Stimulated activated CD4-positive, alpha-beta T cell treated with anti-CD3 and anti-CD28 coated beads, Interleukin-1b, Interleukin-23, amount 100 ng/mL, for 24 hours (primary cell): ENCODE results near the gene PRKN.
"Not testable (repeated sequence)": the region's sequence is repeated elsewhere in the genome, so short reads cannot be mapped to it uniquely, and the experiment has no call there.

Experiments used
- DNase-seq, 4 experiments: peaks; one replicate each; pipeline ENCODE4 v3.0.0-alpha.2; 2020; ENCODE audit warnings: low read depth in 4 of 4, low spot score in 1 of 4

Gene PRKN

DNA sequence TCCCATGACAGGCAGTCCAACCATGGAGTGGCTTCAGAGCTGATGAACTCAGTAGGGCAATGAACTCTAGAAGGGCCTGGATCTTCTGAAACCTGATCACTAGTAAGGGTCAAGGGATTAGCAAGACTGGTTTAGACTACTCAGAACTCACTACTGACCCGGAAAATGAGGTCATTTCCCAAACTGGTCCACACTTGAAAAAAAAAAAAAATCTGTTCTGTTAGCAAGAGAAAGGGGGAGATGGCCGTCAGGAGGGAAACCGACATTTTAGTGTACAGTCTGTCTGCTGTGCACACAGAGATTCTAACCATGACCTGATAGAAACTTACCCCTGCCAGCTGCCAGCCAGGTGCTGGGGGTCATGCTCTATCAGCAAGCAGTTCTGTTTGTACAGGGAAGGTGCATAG is 1191.3 kb downstream of the PRKN start:
- no peak for DNase-seq

DNA sequence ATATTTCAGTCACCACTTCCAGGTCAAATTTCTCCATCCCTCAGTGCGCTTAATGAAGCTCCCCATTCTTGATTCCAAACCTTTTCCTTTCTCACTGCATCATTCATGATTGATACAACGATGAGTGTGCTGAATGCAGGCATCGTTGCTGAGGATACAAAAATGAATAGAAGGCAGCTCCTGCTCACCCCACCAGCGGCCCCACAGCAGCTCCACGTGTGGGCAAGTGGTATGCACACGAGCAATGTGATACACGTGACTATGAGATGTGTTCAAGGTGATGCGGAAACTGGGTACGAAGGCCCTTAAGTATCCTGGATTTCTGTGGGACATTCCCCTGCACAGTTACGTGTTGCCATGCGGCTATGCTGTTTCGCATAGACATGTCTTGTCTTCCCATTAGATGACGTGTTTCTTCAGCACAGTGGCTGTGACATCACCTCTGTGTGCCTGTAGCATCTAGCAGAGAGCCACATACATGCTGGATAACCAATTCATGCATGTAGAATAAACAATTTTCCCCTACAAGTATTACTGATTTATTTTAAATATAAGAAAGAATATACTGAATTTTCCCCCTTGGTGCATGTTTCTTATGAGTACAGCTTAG is 1193.2 kb downstream of the PRKN start:
- no peak for DNase-seq

DNA sequence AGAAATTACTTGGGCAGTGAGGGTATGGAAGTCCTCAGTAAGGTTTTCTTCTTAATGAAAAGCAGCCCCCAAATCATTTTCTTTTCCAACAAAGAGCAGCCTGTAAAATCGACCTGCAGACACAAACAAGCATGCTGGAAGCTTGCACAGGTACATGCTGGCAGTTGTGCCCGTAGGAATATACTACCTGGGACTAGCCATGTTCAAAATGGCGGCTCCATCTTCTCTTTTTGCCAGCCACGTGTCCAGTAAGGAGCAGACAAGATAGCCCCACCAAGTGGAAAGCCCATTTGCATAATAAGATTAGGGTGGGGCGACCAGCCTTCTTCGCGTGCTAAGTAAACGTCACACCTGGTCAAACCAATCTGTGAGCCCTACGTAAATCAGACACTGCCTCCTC is 1194.3 kb downstream of the PRKN start:
- DNase-seq: no peak

DNA sequence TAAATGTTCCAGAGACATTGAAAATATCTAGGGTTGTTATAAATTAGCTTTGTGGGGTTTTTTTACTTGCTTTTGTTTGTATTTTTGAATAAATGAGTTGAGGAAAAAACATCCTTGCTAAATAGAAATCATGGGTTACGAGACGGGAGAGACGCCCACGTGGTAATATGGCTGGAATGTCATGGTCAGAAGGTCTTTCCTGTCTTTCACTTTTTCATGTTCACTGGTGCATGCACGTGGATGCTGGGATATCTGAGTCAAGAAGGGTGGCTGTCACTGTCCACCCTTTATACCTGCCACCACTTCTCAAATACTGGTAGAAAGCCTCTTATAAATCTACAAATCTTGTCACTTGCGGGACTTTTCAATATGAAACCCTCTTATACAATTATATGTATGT is 1195.0 kb downstream of the PRKN start:
- no peak for DNase-seq

DNA sequence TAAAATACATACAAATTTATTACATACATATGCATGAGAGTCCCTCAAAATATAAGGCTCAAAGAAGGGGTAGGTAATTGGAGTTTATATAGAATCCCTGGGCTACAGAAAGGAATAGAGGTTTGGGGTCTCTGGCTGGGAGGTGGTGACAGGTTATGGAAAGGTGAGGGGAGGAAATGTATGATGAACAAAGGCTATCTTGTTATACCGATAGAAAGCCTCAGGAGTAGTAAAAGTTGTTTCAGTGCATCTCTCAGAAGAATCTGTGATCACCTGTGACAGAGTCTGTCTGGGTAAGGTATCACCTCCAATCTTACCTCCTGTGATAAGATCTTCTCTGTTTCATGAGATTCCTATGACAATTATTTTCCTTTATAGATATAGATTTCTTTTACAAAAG is 1200.8 kb downstream of the PRKN start:
- no peak for DNase-seq

DNA sequence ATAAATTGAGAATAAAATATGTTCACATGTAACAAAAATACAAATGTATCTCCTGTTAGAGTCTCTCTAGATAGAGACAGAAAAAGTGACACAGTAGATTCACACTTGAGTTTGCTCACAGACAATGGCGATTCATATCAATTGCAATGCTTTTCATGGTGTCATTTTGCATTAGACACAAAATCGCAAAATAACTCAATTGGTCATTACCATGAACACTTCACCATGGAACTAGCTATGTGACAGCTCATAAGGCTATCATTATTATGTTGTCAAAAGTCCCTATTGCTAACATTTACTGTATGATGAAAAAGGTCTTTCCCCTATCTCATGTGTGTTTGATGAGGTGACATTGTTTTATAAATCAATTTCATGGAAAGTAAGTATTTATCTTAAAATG is 1204.2 kb downstream of the PRKN start:
- no peak for DNase-seq

DNA sequence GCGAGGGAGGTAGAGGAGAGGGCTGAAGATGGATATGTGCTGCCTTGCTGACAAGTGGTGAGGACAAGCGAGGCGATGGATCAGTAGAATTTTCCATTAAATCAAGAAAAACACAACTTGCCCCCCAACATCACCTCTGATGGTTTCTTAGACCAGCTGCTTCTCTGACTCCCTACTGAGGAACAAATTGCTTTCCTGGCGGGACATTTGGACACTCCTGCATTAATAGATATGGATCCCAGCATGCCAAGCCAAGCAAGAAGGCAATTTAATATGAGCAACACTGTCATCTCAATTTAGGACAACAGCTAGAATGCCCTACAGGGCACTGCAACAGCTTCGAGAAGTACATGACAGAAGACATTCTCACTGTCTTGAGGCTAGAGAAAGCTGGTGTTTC is 1205.3 kb downstream of the PRKN start:
- DNase-seq: no peak

DNA sequence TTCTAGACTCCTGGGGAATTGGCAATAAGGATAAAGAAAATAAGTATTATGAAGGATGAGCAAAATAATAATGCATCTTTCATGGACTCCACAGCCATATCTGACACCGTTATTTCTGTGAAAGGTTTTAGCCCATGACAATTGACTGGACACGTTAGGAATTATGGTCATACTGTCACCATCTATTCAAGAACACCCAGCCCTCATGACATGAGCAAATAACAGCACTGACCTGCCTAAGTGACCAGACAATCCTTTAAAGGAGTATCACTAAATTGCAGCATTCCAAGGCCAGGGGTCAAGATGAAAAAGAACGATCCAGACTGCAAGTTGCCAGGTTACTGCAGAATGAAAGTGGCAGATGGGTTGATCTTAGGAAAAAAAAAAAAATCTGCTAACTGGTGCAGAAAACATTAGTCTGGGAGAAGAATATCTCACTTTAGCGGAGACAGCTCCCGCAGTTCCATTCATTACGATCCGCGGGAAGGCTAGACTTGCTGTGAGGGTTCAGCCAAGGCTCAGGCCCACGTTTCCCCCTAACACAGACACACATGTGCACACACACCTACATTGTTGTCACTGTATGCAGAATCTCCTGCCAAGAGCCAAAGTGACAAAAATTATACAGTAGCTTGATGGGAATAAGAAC is 1216.0 kb downstream of the PRKN start:
- no peak for DNase-seq

DNA sequence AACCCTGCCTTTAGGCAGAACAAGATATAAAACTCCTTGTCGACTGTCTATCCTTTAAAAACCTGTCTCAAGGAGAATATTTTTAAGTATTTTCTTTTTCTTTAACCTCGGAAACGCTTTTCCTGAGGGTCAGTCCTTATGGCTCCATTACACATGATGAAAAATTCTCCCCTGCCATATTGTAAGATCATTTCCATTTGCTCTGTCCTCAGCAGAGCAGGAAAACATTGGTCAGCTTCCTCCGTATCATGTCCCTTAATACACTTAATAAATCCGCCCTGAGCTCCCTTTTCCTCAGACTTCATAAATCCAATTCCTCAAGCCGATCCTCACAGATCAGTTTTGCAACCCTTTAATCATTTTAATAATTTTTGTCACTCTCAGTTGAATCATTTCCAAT is 1219.2 kb downstream of the PRKN start:
- DNase-seq: no peak

DNA sequence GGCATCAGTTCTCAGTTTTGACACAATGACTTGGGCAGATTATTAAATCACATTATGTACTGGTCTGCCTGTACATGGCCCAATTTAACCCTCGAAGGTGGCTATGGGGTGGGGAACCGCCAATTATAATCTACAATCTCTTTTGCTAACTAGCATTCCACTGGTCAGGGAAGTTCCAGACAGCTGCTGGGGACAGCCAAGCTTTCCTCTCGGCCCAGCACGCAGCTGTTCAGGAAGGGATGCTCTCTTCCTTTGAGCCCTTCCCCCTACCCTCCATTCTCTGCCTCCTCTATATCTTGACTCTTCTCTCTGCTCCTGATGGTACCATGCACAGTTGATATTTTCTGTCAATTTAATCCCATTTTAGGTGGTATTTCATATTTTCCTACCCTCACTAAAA is 1220.2 kb downstream of the PRKN start:
- no peak for DNase-seq

DNA sequence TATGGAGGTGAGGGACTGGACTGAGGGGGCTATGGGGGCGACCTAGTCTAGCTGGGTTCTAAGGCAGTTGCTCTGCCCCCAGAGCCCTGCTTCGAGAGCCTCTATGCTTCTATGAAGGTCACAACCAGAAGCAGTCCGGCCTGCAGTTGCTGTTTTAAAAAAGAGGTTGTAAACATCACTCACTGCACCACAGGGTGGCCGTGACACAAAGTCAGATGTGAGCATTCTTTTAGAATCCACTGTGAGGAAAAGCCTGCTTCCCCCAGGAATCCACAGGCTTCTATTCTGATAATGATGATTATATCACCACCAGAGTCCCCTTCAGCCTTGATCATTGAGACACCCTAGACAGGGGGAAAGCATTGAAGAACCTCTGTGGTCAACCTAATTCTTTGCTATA is 1224.0 kb downstream of the PRKN start:
- DNase-seq: no peak

DNA sequence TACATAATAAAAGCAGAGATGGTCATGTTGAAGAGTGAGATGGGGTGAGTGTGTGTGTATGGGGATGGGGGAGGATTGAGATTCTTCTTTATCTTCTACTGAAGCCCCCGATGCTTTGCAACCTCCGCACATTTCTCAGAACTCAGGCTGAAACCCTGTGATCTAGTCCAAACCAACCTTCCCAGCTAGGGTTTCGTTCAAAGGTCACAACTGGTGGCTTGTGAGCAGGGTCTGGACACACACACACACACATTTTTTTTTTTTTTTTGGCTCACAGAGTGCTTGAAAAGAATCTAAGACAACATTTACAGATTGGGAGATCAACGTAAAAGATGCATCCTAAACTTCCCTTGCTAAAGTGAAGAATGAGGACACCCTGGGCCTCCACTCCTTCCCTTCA is 1228.7 kb downstream of the PRKN start:
- no peak for DNase-seq

DNA sequence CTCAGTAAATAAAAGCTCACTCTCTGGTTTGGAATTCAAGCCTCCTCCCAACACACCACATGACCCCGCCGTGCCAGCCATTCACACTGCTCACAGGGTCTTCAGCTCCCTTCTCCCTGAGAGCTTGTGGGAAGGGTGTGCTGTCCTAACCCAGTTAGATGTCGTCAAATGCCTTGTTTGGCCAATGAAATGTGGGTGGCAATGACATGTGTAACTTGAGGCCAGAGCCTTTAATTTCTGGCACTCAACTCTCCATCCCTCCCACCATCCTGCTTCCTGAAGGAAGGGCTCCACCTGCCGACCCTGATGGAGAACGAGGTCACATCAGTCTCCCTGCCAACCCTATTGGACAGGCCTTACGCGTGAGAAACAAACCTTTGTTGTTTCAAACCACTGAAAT is 1229.2 kb downstream of the PRKN start:
- no peak for DNase-seq

DNA sequence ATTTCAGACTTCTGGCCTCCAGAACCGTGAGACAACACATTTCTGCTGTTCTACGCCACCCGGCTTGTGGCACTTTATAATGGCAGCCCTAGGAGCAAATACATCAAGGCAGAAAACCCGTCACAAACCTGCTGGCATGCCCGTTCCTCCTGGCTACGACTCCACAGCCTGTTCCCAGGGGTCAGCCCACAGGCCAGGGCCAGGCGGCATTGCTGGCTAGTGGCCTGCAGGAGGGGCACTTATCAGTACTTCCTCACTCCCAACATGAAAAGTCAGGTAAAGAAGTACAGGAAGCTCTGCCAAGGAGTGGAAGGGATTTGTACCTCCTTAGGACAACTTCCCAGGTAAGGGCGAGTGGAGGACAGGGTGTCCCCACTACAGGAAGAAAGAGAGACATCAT is 1230.6 kb downstream of the PRKN start:
- no peak for DNase-seq

DNA sequence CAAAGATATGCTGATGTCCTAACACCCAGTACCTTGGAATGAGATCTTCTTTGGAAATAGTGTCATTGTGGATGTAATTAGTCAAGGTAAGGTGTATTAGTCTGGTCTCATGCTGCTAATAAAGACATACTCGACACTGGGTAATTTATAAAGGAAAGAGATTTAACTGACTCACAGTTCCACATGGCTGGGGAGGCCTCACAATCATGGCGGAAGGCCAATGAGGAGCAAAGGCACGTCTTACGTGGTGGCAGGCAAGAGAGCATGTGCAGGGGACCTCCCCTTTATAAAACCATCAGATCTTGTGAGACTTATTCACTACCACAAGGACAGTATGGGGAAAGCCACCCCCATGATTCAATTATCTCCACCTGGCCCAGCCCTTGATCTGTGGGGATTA is 1231.3 kb downstream of the PRKN start:
- not testable (repeated sequence) for DNase-seq

DNA sequence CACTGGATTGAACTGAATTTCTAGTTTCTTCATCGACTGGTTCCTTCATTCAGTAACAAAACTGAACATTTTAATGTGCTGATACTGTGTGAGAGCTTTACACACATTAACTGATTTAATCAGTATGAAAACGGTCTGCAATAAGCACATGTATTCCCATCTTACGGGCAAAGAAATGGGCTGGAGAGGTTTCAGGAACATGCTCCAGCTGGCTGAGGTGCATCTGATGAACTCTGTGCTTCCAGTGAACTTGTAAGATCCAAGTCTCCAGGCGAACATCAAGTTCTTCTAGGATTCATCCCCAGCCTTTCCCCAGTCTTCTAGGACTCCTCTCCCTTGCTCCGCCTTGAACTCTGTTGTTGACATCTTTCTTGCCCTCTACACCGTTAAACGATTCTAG is 1233.0 kb downstream of the PRKN start:
- DNase-seq: no peak

DNA sequence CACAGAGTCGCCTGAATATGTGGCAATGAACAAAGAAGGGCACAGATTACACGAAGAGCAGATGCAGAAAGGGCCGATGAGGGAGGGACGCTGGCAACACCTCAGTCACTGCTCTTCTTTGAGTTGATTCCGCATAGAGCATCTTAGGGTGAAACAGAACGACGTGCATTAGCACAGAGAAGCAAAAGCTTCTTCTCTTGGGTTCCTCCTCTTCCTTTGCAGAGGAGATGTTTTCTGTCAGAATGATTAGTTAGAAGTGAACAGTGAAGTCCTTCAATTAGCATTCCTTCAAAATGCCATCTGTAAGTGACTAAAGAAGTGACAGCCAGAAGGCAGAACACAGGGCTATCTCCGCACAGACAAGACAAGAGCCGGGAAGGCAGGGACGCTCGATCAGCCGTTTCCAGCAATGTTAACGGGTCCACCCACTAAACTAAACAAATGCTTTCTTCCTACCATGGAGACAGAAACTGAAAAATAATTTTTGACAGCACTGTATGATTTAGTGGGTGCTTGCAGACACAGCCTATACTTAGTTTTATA is 1233.9 kb downstream of the PRKN start:
- DNase-seq: no peak

DNA sequence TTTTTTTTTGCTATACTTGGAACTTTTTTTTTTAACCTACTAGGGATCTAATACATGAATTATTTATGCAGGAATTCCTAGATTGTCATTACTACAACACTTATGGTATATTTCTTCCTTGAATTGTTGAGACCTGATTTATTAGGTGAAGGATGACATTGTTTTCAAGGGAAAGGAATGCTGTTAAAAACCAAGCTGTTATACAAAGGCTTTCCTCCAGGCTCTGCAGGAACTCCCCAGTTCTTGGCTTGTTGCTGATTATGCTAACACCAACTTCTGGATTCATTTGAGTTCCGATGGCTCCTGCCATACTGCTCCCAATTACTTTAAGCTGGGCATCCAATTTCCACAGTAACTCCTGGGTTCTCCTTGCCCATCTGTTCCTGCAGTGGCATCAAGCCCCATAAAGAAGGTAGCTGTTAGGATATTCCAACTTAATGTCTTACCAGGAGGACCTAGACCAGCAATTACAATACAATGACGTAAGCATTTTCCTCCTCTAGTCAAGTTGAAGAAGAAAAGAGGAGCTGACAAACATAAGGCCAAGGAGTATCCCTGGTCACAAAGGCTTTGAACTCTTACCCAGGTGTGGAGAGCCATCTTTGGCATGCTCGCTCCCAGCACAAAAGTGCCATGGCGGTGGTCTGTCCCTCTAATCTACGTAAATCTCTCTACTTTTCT is 1237.8 kb downstream of the PRKN start:
- no peak for DNase-seq

DNA sequence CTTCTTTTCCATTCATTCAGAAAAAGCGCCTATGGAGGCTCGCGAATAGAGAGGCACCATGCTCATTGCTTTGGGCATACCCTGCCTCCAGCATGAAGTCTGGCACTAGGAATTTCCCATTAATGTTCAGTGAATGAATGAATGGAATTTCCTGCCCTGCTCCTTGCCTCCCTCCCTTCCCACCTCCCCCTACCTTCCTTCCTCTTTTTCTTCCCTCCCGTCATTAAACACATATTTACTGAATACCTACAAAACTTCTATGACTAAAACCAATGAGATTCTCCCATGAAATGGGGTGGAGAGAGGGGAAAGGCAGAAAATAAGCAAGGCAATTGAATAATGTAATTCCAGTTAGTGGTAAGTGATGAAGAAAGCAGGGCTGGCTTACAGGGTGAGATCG is 1239.9 kb downstream of the PRKN start:
- no peak for DNase-seq

DNA sequence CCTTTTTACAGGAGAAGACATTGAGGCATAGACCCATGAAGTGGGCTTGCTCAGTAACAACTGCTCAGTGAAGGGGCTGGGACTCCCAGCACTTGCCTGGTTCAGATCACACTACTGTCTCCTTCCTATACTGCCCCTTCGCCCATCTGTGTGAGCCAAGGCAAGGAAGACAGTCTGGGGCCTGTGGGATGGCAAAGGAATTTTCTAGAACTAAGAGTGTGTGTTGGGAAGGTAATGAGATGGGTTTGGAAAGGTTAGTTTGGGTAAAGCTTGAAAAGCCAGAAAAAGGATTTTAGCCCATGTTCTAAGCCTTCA is 1240.4 kb downstream of the PRKN start:
- no peak for DNase-seq

DNA sequence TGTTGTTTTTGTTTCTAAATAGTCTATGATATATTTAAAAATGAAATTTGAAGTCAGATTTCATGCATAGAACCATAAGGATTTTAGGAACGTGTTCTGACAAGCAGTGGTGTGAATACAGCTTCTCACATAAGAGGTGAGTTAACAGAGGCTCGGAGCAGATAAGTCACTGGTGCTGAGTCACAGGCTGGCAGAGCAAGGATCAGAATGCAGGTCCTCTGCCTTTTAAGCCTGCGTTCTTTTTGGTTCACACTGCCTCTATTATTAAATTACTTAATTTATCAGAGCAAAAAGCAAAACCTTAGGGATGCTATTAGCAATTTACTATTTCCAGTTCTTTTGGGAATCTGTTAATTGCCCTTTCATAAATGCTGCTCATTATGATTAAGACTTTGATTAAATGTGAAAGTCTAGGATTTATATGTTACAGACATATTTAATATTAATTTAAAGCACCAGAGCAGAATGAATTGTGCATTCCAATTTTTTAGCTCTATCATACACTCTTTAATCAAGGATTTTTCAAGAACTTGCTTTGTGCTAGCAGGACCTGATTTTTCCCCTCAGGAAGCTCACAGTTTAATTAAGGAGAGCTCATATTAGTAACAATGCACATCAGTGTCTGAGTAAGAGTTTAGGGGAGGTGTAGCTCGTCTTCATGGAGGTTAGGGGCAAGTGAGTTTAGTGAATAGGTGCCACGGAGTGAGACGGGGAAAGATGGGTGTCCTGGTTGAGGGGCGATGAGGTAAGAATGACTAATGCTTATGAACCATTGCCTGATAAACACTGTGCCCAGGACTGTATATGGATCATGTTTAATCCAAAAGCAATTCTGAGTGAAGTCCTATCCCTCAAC is 1241.0 kb downstream of the PRKN start:
- no peak for DNase-seq

DNA sequence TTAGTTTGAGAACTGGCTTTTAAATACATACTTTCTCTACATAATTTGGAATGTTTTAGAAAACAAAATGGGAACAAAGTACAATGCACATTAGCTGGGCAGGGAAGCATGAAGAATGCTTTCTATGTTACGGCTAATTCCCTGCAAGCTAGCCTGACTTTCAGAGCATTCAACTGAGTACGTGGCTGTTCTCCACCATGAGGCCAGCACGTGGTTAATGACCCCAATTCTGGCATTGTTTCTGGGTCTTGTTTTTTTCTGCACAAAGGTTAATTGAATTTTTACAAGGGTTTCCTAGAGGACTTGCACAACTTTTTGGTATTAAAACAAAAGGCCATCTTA is 1245.1 kb downstream of the PRKN start:
- no peak for DNase-seq
